ENCODE results near the gene ZBTB43. TPM values are rescaled to one million over a fixed set of nuclear protein-coding genes. Genes with fewer than 3 reads are reported as not detected.

Gene ZBTB43
- total RNA-seq, result 4.4 and 14.5 TPM in 2 replicates

GRCh38 chr9:126804696-126805553, at the start of gene ZBTB43:
TSS of gene ZBTB43 (plus strand) at chr9:126805040. CDS start at chr9:126832510, 27,470 bp downstream.

DNA sequence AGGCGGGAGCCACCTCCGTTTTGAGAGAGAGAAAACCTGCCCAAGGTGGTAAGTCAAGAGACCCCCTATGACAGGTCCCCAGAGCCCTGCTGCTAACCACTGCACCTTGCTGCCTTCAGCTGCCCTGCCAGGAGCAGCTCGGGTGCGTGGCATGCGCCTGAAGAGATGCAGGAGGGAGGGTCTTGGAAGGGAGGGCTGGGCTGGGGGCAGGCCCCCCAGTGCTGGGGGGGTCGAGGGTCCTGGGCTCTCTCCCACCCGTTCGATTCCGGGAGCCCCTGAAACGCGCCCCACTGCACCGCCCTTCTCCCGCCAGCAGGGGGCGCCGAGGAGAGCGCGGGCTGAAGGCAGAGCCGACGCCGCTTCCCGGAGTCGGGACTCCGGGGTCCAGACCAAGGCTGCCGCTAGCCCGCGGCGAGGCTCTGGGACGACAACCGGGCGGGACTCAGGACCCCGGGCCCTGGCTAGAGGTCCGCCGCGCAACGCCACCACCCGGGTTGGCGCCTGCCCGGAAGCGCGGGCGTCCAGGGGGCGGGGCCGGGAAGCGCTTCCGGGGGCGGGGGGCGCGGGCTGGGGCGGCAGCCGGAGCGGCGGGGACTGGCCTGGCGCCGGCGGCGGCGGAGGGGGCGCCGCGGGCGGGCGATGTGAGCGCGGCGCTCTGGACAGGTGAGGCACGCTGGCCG, 55.4 kb downstream of the ZBTB43 start, which contains the start of gene ZBTB34:
TSS of gene ZBTB34 (plus strand) at position 563 of the 680 bp plus-strand sequence. CDS start 18,761 bp downstream, outside the sequence.

Other genes starting within 250 kb of the ZBTB43 start
- not detected in 2 replicates for gene LMX1B, start 191.1 kb upstream of the ZBTB43 start, total RNA-seq
- 4.7 and 9.0 TPM in 2 replicates for gene ZBTB34, start 55.6 kb downstream of the ZBTB43 start, total RNA-seq
- 0.32 and 1.3 TPM in 2 replicates for gene RALGPS1, start 109.7 kb downstream of the ZBTB43 start, total RNA-seq

Measured in epithelial cell of alveolus of lung (primary cell).